ENCODE results near the gene MAPK1.
A peak's percentile ranks its signal among the peaks of the same experiment; 100 is the strongest.

Gene MAPK1

DNA sequence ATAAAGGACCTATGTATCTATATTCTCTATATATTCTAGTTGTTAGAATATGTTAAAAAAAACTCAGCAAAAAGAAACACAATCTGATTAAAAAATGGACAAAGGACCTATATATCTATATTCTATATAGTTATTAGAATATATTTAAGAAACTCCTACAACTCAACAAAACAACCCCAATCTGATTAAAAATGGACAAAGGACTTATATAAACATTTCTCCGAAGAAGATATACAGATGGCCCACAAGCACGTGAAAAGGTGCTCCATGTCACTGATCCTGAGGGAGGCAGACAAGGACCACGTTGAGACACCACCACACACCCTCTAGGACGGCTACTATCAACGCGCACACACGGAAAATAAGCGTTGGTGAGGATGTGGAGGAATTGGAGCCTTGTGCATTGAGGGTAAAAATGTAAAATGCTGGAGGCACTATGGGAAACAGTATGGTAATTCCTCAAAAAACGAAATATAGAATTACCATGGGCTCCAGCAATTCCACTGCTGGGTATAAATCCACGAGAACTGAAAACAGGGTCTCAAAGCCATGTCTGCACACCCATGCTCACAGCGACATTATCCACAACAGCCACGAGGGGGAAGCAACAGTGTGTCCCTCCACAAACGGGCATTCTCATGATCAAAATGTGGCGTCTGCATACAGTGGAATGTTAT is 154.6 kb downstream of the MAPK1 start:
- Histone ChIP-seq H3K9me3 (ENCODE audit: severe bottlenecking) (no peaks in the 10 kb centered on the region), H3K36me3 (peaks cover 26% of the 10 kb centered on the region), H3K27ac (peak overlapping the region; percentile 40; the same call in 1 of the 2 replicates), H3K27me3 (ENCODE audit: insufficient read depth, low read depth, severe bottlenecking) (no peaks in the 10 kb centered on the region), H3K4me3 (ENCODE audit: low read depth, low read length) (peak overlapping the region; percentile 19; the same call in 1 of the 2 replicates)
- peak; percentile 79 for DNase-seq
- TF ChIP-seq, protein P1, sequence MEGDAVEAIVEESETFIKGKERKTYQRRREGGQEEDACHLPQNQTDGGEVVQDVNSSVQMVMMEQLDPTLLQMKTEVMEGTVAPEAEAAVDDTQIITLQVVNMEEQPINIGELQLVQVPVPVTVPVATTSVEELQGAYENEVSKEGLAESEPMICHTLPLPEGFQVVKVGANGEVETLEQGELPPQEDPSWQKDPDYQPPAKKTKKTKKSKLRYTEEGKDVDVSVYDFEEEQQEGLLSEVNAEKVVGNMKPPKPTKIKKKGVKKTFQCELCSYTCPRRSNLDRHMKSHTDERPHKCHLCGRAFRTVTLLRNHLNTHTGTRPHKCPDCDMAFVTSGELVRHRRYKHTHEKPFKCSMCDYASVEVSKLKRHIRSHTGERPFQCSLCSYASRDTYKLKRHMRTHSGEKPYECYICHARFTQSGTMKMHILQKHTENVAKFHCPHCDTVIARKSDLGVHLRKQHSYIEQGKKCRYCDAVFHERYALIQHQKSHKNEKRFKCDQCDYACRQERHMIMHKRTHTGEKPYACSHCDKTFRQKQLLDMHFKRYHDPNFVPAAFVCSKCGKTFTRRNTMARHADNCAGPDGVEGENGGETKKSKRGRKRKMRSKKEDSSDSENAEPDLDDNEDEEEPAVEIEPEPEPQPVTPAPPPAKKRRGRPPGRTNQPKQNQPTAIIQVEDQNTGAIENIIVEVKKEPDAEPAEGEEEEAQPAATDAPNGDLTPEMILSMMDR (IDR thresholded peaks at IDR 0.05; ENCODE audit: low read depth, low read length), result peak; percentile 79

DNA sequence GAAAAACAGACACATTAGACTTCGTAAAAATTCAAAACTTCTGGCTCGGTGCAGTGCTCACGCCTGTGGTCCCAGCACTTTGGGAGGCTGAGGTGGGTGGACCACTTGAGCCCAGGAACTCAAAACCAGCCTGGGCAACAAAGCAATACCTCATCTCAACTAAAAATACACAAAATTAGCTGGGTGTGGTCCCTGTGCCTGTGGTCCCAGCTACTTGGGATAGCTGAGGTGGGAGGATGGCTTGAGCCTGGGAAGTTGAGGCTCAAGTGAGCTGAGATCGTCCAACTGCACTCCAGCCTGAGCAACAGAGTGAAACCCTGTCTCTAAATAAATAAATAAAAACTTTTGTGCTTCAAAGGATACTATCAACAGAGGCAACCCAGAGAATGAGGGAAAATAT is 155.6 kb downstream of the MAPK1 start:
- H3K36me3 ChIP-seq, result peaks cover 26% of the 10 kb centered on the region
- no peak overlapping the region for H3K27ac ChIP-seq
- H3K9me3 ChIP-seq (ENCODE audit: severe bottlenecking), result no peaks in the 10 kb centered on the region
- no peak overlapping the region for H3K4me3 ChIP-seq (ENCODE audit: low read depth, low read length)
- no peak for DNase-seq
- TF ChIP-seq, protein P1 (IDR thresholded peaks at IDR 0.05; ENCODE audit: low read depth, low read length), result no peak
- H3K27me3 ChIP-seq (ENCODE audit: insufficient read depth, low read depth, severe bottlenecking), result no peaks in the 10 kb centered on the region

DNA sequence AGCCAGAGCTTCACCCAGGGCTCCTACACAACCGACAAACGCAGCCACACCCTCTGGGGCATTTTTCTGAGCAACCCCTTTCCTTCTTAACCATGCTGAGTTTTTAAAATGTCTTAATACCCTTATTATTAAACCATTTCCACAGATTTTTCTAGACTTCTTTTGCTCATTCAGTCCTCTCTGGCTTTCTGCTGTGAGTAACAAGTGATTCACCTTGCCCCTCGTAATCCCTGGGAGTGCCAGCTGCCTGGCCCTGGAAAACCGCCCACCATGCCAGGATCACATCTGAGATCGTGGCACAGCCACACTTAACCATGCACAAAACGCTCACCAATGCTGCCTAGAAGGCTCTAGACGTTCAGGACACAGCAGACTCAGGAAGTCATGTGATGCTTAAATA is 157.3 kb downstream of the MAPK1 start:
- DNase-seq, result no peak
- H3K36me3 ChIP-seq, result peaks cover 37% of the 10 kb centered on the region
- TF ChIP-seq, protein P1 (IDR thresholded peaks at IDR 0.05; ENCODE audit: low read depth, low read length), result no peak
- no peaks in the 10 kb centered on the region for H3K27me3 ChIP-seq (ENCODE audit: insufficient read depth, low read depth, severe bottlenecking)
- H3K27ac ChIP-seq, result peak overlapping the region; percentile 31
- H3K4me3 ChIP-seq (ENCODE audit: low read depth, low read length), result no peak overlapping the region
- no peaks in the 10 kb centered on the region for H3K9me3 ChIP-seq (ENCODE audit: severe bottlenecking)

DNA sequence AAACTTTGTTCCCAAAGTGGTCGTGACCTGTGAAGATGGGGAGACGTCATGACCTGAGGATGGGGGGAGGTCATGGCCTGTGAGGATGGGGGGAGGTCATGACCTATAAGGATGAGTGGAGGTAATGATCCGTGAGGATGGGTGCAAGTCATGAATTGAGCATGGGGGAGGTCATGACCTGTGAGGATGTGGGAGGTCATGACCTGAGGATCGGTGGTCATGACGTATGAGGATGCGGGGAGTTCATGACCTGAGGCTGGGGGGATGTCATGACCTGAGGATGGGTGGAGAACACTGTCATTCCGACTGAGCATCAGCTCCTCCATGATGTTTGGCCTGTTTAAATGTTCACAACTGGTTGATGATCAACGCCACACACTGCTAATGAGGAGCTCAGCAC is 157.8 kb downstream of the MAPK1 start:
- no peak for DNase-seq
- no peak overlapping the region for H3K4me3 ChIP-seq (ENCODE audit: low read depth, low read length)
- TF ChIP-seq, protein P1 (IDR thresholded peaks at IDR 0.05; ENCODE audit: low read depth, low read length), result no peak
- H3K27me3 ChIP-seq (ENCODE audit: insufficient read depth, low read depth, severe bottlenecking), result no peaks in the 10 kb centered on the region
- H3K27ac ChIP-seq, result peak overlapping the region; percentile 95
- no peaks in the 10 kb centered on the region for H3K9me3 ChIP-seq (ENCODE audit: severe bottlenecking)
- H3K36me3 ChIP-seq, result peaks cover 38% of the 10 kb centered on the region

DNA sequence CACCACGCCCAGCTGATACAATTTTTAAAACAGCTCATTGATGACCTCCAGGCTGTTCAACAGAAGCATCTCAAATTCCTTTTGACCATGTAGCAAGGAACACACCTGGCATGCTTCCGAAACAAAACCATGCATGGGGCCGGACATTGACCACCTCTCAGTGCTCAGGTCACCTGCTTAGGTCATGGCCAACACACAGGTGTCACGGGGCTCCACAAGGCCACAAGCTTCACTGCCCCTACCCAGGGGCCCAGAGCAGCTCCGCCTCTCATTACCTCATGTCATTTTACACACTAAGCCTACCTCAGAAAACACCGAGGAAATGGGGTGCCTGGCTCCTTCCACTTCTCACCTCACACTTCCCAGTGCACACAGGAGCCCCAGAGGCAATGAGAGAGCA is 158.5 kb downstream of the MAPK1 start:
- TF ChIP-seq, protein P1 (IDR thresholded peaks at IDR 0.05; ENCODE audit: low read depth, low read length), result no peak
- H3K4me3 ChIP-seq (ENCODE audit: low read depth, low read length), result no peak overlapping the region
- H3K9me3 ChIP-seq (ENCODE audit: severe bottlenecking), result no peaks in the 10 kb centered on the region
- H3K27me3 ChIP-seq (ENCODE audit: insufficient read depth, low read depth, severe bottlenecking), result no peaks in the 10 kb centered on the region
- H3K27ac ChIP-seq, result peak overlapping the region; percentile 95
- peaks cover 38% of the 10 kb centered on the region for H3K36me3 ChIP-seq
- no peak for DNase-seq

DNA sequence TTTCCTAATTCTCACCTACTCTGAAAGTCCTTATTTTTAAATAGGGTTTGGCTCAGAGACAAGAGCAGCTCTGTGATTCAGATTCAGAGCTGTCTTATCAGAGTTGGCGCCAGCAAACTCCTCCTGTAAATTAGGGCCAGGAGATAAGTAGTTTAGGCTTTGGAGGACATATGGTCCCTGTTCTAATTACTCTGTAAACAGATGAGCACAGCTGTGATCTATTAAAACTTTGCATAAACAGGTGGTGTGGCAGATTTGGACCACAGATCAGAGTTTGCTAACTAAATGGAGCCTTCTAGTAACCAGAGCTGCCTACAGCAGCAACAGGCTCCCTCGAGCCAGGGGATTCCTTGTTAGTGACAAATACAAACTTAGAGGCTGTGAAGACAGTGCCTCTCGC is 159.8 kb downstream of the MAPK1 start:
- Histone ChIP-seq H3K36me3 (peaks cover 47% of the 10 kb centered on the region), H3K9me3 (ENCODE audit: severe bottlenecking) (no peaks in the 10 kb centered on the region), H3K27ac (peak overlapping the region; percentile 95), H3K27me3 (ENCODE audit: insufficient read depth, low read depth, severe bottlenecking) (no peaks in the 10 kb centered on the region), H3K4me3 (ENCODE audit: low read depth, low read length) (no peak overlapping the region)
- TF ChIP-seq, protein P1 (IDR thresholded peaks at IDR 0.05; ENCODE audit: low read depth, low read length), result no peak
- peak; percentile 71 for DNase-seq
